Transverse colon (tissue), 4 donors: Measurements from ENCODE around the gene FREY1.

Source experiments
- EP300 ChIP-seq: sonication (generic); formaldehyde crosslinking; IDR thresholded peaks from one replicate; pipeline ENCODE4 v1.6.1; 2017; ENCODE audit warnings: antibody characterized with exemption, low read depth
- POLR2A ChIP-seq: fragments of 450-650 bp; IDR thresholded peaks from one replicate; pipeline ENCODE4 v1.6.1; 2016; ENCODE audit warnings: antibody characterized with exemption, mild to moderate bottlenecking, moderate library complexity
- POLR2AphosphoS5 ChIP-seq, 3 donors: sonication (generic); formaldehyde crosslinking; IDR thresholded peaks; one replicate each; pipeline ENCODE4 v1.6.1; 2016; ENCODE audit warnings: antibody characterized with exemption in 3 of 3
- TF ChIP-seq, protein P1 (sequence below), 5 experiments: fragments of 200-600 bp in 3 of 5; fragments of 450-650 bp in 2 of 5; sonication (generic) in 3 of 5; IDR thresholded peaks; 1 replicate in 2 of 5; 2 replicates in 3 of 5; pipeline ENCODE4 v1.5.1; 2016 to 2017; ENCODE audit warnings: antibody characterized with exemption in 5 of 5, inconsistent platforms in 3 of 5, mild to moderate bottlenecking in 2 of 5, moderate library complexity in 1 of 5

DNA sequence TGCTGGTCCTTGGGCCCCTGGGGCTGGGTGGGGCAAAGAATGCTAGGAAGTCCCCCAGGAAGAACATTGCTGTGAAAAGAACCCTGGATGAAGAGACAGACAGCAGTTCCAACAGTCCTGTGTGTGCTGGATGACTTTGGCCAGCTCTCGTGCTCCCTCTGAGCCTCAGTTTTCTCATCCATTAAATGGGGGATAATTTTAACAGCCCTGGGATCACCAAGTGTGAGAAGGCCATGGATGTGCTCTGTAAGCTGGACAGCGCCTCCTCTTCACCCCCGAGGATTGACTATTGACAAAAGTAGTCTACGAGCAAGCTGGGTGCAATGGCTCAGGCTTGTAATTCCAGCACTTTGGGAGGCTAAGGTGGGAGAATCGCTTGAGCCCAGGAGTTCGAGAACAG is 17.9 kb upstream of the FREY1 start:
- TF ChIP-seq POLR2A (no peak), EP300 (no peak), POLR2AphosphoS5 (IDR thresholded peaks at IDR 0.05) (no peak)
- TF ChIP-seq, protein P1, sequence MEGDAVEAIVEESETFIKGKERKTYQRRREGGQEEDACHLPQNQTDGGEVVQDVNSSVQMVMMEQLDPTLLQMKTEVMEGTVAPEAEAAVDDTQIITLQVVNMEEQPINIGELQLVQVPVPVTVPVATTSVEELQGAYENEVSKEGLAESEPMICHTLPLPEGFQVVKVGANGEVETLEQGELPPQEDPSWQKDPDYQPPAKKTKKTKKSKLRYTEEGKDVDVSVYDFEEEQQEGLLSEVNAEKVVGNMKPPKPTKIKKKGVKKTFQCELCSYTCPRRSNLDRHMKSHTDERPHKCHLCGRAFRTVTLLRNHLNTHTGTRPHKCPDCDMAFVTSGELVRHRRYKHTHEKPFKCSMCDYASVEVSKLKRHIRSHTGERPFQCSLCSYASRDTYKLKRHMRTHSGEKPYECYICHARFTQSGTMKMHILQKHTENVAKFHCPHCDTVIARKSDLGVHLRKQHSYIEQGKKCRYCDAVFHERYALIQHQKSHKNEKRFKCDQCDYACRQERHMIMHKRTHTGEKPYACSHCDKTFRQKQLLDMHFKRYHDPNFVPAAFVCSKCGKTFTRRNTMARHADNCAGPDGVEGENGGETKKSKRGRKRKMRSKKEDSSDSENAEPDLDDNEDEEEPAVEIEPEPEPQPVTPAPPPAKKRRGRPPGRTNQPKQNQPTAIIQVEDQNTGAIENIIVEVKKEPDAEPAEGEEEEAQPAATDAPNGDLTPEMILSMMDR (IDR thresholded peaks at IDR 0.05) = no peak
